Endothelial cell of umbilical vein (primary cell): ENCODE measurements around the gene HOXB2. TPM values are rescaled to one million over a fixed set of nuclear protein-coding genes. Genes with fewer than 3 reads are reported as not detected.

ENCODE experiments used
- BruUV-seq: library from RNA; stranded (reverse); fragments of 400-500 nt; replicated peaks from 2 replicates; lab custom pipeline; 2021; lab: Mats Ljungman, UMichigan
- CTCF ChIA-PET: fragments of 300-600, 350-600 bp; sonication (Branson Sonifier 250); formaldehyde crosslinking; loops from one replicate; lab custom pipeline; 2021; ENCODE audit warnings: antibody characterized with exemption, inconsistent platforms; lab: Charles Lee
- POLR2A ChIA-PET: fragments of 300-600, 350-600 bp; sonication (Branson Sonifier 250); formaldehyde crosslinking; loops from one replicate; lab custom pipeline; 2021; ENCODE audit warnings: antibody characterized with exemption, inconsistent platforms; lab: Charles Lee
- DNase-seq: peaks from one replicate; pipeline ENCODE4 v3.0.0-alpha.2; 2011; ENCODE audit warnings: low read depth, low spot score
- FAIRE-seq: peaks from 2 replicates; lab custom pipeline; 2011; peaks lifted over from hg19 to GRCh38; lab: Jason Lieb, UNC
- H2AFZ ChIP-seq: 2 replicates; pipeline ENCODE4 v1.6.0; 2012; ENCODE audit warnings: low read depth, low read length, control low read depth, inconsistent platforms
- H3K27ac ChIP-seq: 2 replicates; pipeline ENCODE4 v1.5.1; 2011; ENCODE audit warnings: low read depth, mild to moderate bottlenecking, control low read depth, low read length, moderate library complexity; ENCODE audit not compliant: insufficient read depth
- H3K27me3 ChIP-seq, 2 experiments: 2 replicates each; pipeline versions ENCODE4 v1.6.0 to v1.6.1; 2011; ENCODE audit warnings: low read length in 2 of 2, mixed read lengths in 1 of 2; ENCODE audit not compliant: control insufficient read depth in 2 of 2, insufficient read depth in 2 of 2
- H3K36me3 ChIP-seq, 2 experiments: 2 replicates in 1 of 2; 3 replicates in 1 of 2; pipeline ENCODE4 v1.5.1; 2011; ENCODE audit warnings: low read length in 2 of 2, mild to moderate bottlenecking in 1 of 2, moderate library complexity in 1 of 2; ENCODE audit not compliant: control insufficient read depth in 2 of 2, insufficient read depth in 2 of 2; ENCODE audit errors: extremely low read depth in 1 of 2
- H3K4me1 ChIP-seq: 3 replicates; pipeline ENCODE4 v1.5.1; 2011; ENCODE audit warnings: mild to moderate bottlenecking, low read length; ENCODE audit not compliant: control insufficient read depth, insufficient read depth; ENCODE audit errors: extremely low read depth
- H3K4me2 ChIP-seq: 2 replicates; pipeline ENCODE4 v1.6.1; 2011; ENCODE audit warnings: low read length, control low read depth, mixed read lengths; ENCODE audit not compliant: insufficient read depth
- H3K4me3 ChIP-seq, 3 experiments: fragments of 200-600 bp in 1 of 3; sonication (generic), shearing (Covaris generic) in 1 of 3; replicated peaks in 1 of 3; 2 replicates each; pipeline ENCODE4 v1.5.1; 2011 to 2016; ENCODE audit warnings: control low read depth in 3 of 3, low read length in 3 of 3, mild to moderate bottlenecking in 2 of 3, inconsistent platforms in 1 of 3, low read depth in 1 of 3, moderate library complexity in 1 of 3; ENCODE audit not compliant: insufficient read depth in 1 of 3
- H3K79me2 ChIP-seq: 2 replicates; pipeline ENCODE4 v1.6.0; 2012; ENCODE audit warnings: low read length, inconsistent platforms; ENCODE audit not compliant: control insufficient read depth, insufficient read depth
- H3K9ac ChIP-seq: replicated peaks from 2 replicates; pipeline ENCODE3; 2011; ENCODE audit warnings: low read length, control low read depth; ENCODE audit not compliant: insufficient read depth; ENCODE audit errors: extremely low read depth
- H3K9me1 ChIP-seq: replicated peaks from 3 replicates; pipeline ENCODE4 v1.6.0; 2011; ENCODE audit warnings: mild to moderate bottlenecking, low read length; ENCODE audit not compliant: control insufficient read depth, insufficient read depth; ENCODE audit errors: extremely low read depth
- H3K9me3 ChIP-seq: replicated peaks from 2 replicates; pipeline ENCODE4 v1.5.1; 2012; ENCODE audit warnings: low read length, inconsistent platforms; ENCODE audit not compliant: control insufficient read depth, insufficient read depth
- H4K20me1 ChIP-seq: replicated peaks from 2 replicates; pipeline ENCODE3; 2011; ENCODE audit warnings: mild to moderate bottlenecking, low read length; ENCODE audit not compliant: control insufficient read depth, insufficient read depth; ENCODE audit errors: extremely low read depth
- CTCF ChIP-seq, 2 donors: IDR thresholded peaks; 1 replicate in 1 of 2; 2 replicates in 1 of 2; pipeline ENCODE4 v1.5.1; 2011; ENCODE audit warnings: low read length in 2 of 2, mild to moderate bottlenecking in 2 of 2, moderate library complexity in 2 of 2, control low read depth in 1 of 2, inconsistent platforms in 1 of 2, low read depth in 1 of 2; ENCODE audit not compliant: insufficient read depth in 1 of 2; ENCODE audit errors: extremely low read depth in 1 of 2
- GATA2 ChIP-seq: IDR thresholded peaks from 2 replicates; pipeline ENCODE4 v1.7.0; 2011; ENCODE audit warnings: low read depth, mild to moderate bottlenecking, moderate library complexity, mixed read lengths, low read length; ENCODE audit not compliant: insufficient read length, insufficient read depth
- MAX ChIP-seq: IDR thresholded peaks from 2 replicates; pipeline ENCODE4 v1.6.1; 2011; ENCODE audit not compliant: insufficient read depth, insufficient read length
- MYC ChIP-seq: IDR thresholded peaks from one replicate; pipeline ENCODE4 v1.6.1; 2011; ENCODE audit warnings: mild to moderate bottlenecking, low read depth, low read length
- dilution Hi-C: fragments of 300-500 bp; cut with MboI; formaldehyde crosslinking; loops from one replicate; pipeline ENCODE4 v1.15.0; 2019; ENCODE audit warnings: low sequenced_read_pairs; ENCODE audit not compliant: extremely low pct_ligation_motif_present
- intact Hi-C: fragments of 100-400 bp; cut with micrococcal nuclease; formaldehyde crosslinking; loops from one replicate; pipeline ENCODE4 v1.10.0; 2022
- polyA plus RNA-seq, 4 experiments: library from polyadenylated mRNA; depleted of rRNA in 3 of 4; stranded (reverse) in 3 of 4; unstranded in 1 of 4; fragments of >200 nt; gene quantifications; 2 replicates each; pipeline versions ENCODE4 v1.2.1 to v1.2.3, GENCODE V29; 2011 to 2012; ENCODE audit warnings: missing spikeins in 1 of 4
- total RNA-seq: library from RNA; stranded (reverse); gene quantifications from 2 replicates; pipeline ENCODE4 v1.2.3, GENCODE V29; 2021

The HOXB2 gene
- total and polyA plus RNA-seq, 2 donors (not counting 3 experiments of a cell fraction or from before 2014, with no cell fraction given) = 14.1 to 23.3 TPM

- POLR2A ChIA-PET = no interaction called here
- no peak overlapping the region for H3K4me2 ChIP-seq
- no TSS peak for BruUV-seq
Observed at GRCh38 chr17:48550502-48551213, 5.7 kb upstream of the HOXB2 start.

More at GRCh38 chr17:48550502-48551213, 5.7 kb upstream of the HOXB2 start:
- Histone ChIP-seq H3K36me3 (peaks cover 10 to 14% of the 10 kb centered on the region in 2 experiments), H3K9me1 (no peaks in the 10 kb centered on the region), H2AFZ (no peak overlapping the region), H3K27ac (no peak overlapping the region), H3K79me2 (peaks cover 45% of the 10 kb centered on the region), H3K27me3 (no peaks in the 10 kb centered on the region), H3K9ac (no peak overlapping the region), H3K4me3 (no peak overlapping the region), H4K20me1 (no peaks in the 10 kb centered on the region), H3K9me3 (no peaks in the 10 kb centered on the region), H3K4me1 (peaks cover 37% of the 10 kb centered on the region)
- no peak for FAIRE-seq
- TF ChIP-seq MYC (no peak), GATA2 (no peak), CTCF (IDR thresholded peaks at IDR 0.05; ENCODE audit: extremely low read depth in 1 of 2, insufficient read depth in 1 of 2, low read depth in 1 of 2, low read length in 2 of 2) (peak; percentile 7 to 20), MAX (no peak)
- DNase-seq = no peak
- intact Hi-C loops = no loop called here
- CTCF ChIA-PET = no interaction called here
- dilution Hi-C loops = no loop called here
